H9 (cell line): Measurements from ENCODE around the gene THRB. TPM values are rescaled to one million over a fixed set of nuclear protein-coding genes. Genes with fewer than 3 reads are reported as not detected.

ENCODE experiments used
- DNase-seq: peaks from one replicate; pipeline ENCODE4 v3.0.0-alpha.2; 2017
- H2AFZ ChIP-seq: one replicate; pipeline ENCODE4 v1.6.1; 2013; ENCODE audit warnings: mild to moderate bottlenecking, low read length, control low read depth, moderate library complexity
- H2AK5ac ChIP-seq: 2 replicates; pipeline ENCODE4 v1.6.1; 2013; ENCODE audit warnings: low read length, control low read depth, mixed read lengths; ENCODE audit not compliant: insufficient read length
- H2BK120ac ChIP-seq: one replicate; pipeline ENCODE4 v1.6.1; 2013; ENCODE audit warnings: low read depth, mild to moderate bottlenecking, low read length, control low read depth, inconsistent platforms; ENCODE audit not compliant: poor library complexity, severe bottlenecking
- H2BK12ac ChIP-seq: 2 replicates; pipeline ENCODE4 v1.6.1; 2013; ENCODE audit warnings: low read length, control low read depth, mixed read lengths, low read depth; ENCODE audit not compliant: insufficient read length
- H2BK15ac ChIP-seq: 2 replicates; pipeline ENCODE4 v1.6.1; 2013; ENCODE audit warnings: low read depth, low read length, control low read depth
- H2BK20ac ChIP-seq: one replicate; pipeline ENCODE4 v1.6.1; 2013; ENCODE audit warnings: low read depth, mild to moderate bottlenecking, low read length, control low read depth, inconsistent platforms; ENCODE audit not compliant: poor library complexity, severe bottlenecking
- H2BK5ac ChIP-seq: 2 replicates; pipeline ENCODE4 v1.6.1; 2013; ENCODE audit warnings: low read length, control low read depth, mixed read lengths; ENCODE audit not compliant: insufficient read length
- H3K14ac ChIP-seq: 2 replicates; pipeline ENCODE4 v1.6.1; 2013; ENCODE audit warnings: low read length, control low read depth; ENCODE audit not compliant: insufficient read depth
- H3K18ac ChIP-seq: 2 replicates; pipeline ENCODE4 v1.6.1; 2013; ENCODE audit warnings: low read depth, mild to moderate bottlenecking, mixed read lengths, low read length, control low read depth; ENCODE audit not compliant: insufficient read length
- H3K23ac ChIP-seq: 2 replicates; pipeline ENCODE4 v1.6.1; 2013; ENCODE audit warnings: low read length, control low read depth, mixed read lengths, low read depth; ENCODE audit not compliant: insufficient read length
- H3K23me2 ChIP-seq: 2 replicates; pipeline ENCODE4 v1.6.1; 2013; ENCODE audit warnings: low read depth, mild to moderate bottlenecking, mixed read lengths, low read length, control low read depth; ENCODE audit not compliant: insufficient read length, poor library complexity, severe bottlenecking
- H3K27ac ChIP-seq: 2 replicates; pipeline ENCODE4 v1.5.1; 2013; ENCODE audit warnings: low read length, control low read depth, mixed read lengths, low read depth; ENCODE audit not compliant: insufficient read length
- H3K27me3 ChIP-seq: 2 replicates; pipeline ENCODE4 v1.6.1; 2013; ENCODE audit warnings: low read length, control low read depth, inconsistent platforms; ENCODE audit not compliant: insufficient read depth
- H3K4ac ChIP-seq: 2 replicates; pipeline ENCODE4 v1.6.1; 2013; ENCODE audit warnings: low read depth, mild to moderate bottlenecking, control low read depth, inconsistent platforms, low read length, moderate library complexity
- H3K4me1 ChIP-seq: 2 replicates; pipeline ENCODE4 v1.6.1; 2013; ENCODE audit warnings: low read length, control low read depth, inconsistent platforms; ENCODE audit not compliant: insufficient read depth
- H3K4me2 ChIP-seq: 2 replicates; pipeline ENCODE4 v1.6.1; 2013; ENCODE audit warnings: low read length, control low read depth, mixed read lengths; ENCODE audit not compliant: insufficient read length, insufficient read depth
- H3K56ac ChIP-seq: 2 replicates; pipeline ENCODE4 v1.6.1; 2013; ENCODE audit warnings: low read depth, mild to moderate bottlenecking, mixed read lengths, low read length, control low read depth; ENCODE audit not compliant: insufficient read length
- H3K79me1 ChIP-seq: 2 replicates; pipeline ENCODE4 v1.6.1; 2013; ENCODE audit warnings: low read depth, mild to moderate bottlenecking, moderate library complexity, low read length, control low read depth, inconsistent platforms; ENCODE audit not compliant: insufficient read depth, poor library complexity, severe bottlenecking
- H3K79me2 ChIP-seq: 2 replicates; pipeline ENCODE4 v1.6.1; 2013; ENCODE audit warnings: low read length, control low read depth, inconsistent platforms; ENCODE audit not compliant: insufficient read depth
- H3K9ac ChIP-seq: 2 replicates; pipeline ENCODE4 v1.6.1; 2013; ENCODE audit warnings: low read length, control low read depth, mixed read lengths; ENCODE audit not compliant: insufficient read length; ENCODE audit errors: extremely low read depth
- H3K9me3 ChIP-seq: one replicate; pipeline ENCODE4 v1.6.1; 2013; ENCODE audit warnings: low read depth, low read length, inconsistent platforms; ENCODE audit not compliant: control insufficient read depth
- H3T11ph ChIP-seq: one replicate; pipeline ENCODE4 v1.6.1; 2013; ENCODE audit warnings: mild to moderate bottlenecking, low read length, control low read depth, inconsistent platforms
- H4K20me1 ChIP-seq: one replicate; pipeline ENCODE4 v1.6.1; 2013; ENCODE audit not compliant: control insufficient read depth, insufficient read length, insufficient read depth
- H4K5ac ChIP-seq: 2 replicates; pipeline ENCODE4 v1.6.1; 2013; ENCODE audit warnings: low read depth, mild to moderate bottlenecking, mixed read lengths, low read length, control low read depth; ENCODE audit not compliant: insufficient read length
- H4K8ac ChIP-seq: replicated peaks from 2 replicates; pipeline ENCODE4 v1.6.1; 2013; ENCODE audit warnings: low read length, control low read depth, mixed read lengths, low read depth; ENCODE audit not compliant: insufficient read length
- H4K91ac ChIP-seq: 2 replicates; pipeline ENCODE4 v1.6.1; 2013; ENCODE audit warnings: low read depth, mild to moderate bottlenecking, moderate library complexity, mixed read lengths, low read length, control low read depth; ENCODE audit not compliant: insufficient read length
- H3K27ac Mint-ChIP-seq, 3 experiments: 2 replicates in 2 of 3; 3 replicates in 1 of 3; pipeline ENCODE4 v1.8.0; 2020 to 2021; ENCODE audit warnings: mixed read lengths in 3 of 3, mild to moderate bottlenecking in 1 of 3, moderate library complexity in 1 of 3
- H3K27me3 Mint-ChIP-seq: 2 replicates; pipeline ENCODE4 v1.8.0; 2021; ENCODE audit warnings: low read depth, mild to moderate bottlenecking, moderate library complexity, mixed read lengths
- H3K36me3 Mint-ChIP-seq, 3 experiments: 2 replicates in 2 of 3; 3 replicates in 1 of 3; pipeline ENCODE4 v1.8.0; 2020 to 2021; ENCODE audit warnings: low read depth in 3 of 3, mixed read lengths in 3 of 3; ENCODE audit not compliant: insufficient read depth in 1 of 3
- H3K4me1 Mint-ChIP-seq, 2 experiments: 2 replicates each; pipeline ENCODE4 v1.8.0; 2020; ENCODE audit warnings: mixed read lengths in 2 of 2
- H3K4me3 Mint-ChIP-seq, 2 experiments: 2 replicates in 1 of 2; 3 replicates in 1 of 2; pipeline ENCODE4 v1.8.0; 2020 to 2021; ENCODE audit warnings: mild to moderate bottlenecking in 2 of 2, mixed read lengths in 2 of 2, moderate library complexity in 1 of 2
- H3K9me3 Mint-ChIP-seq, 2 experiments: 2 replicates in 1 of 2; 3 replicates in 1 of 2; pipeline ENCODE4 v1.8.0; 2020; ENCODE audit warnings: mild to moderate bottlenecking in 2 of 2, mixed read lengths in 2 of 2, moderate library complexity in 1 of 2
- WGBS: extraction: QIAGEN DNeasy Blood & Tissue Kit; methylation state at CpG from one replicate; pipeline ENCODE4 v1.1.7; 2013; ENCODE audit warnings: missing lambda C conversion rate, low lambda C conversion rate, mixed read lengths; ENCODE audit not compliant: insufficient read length; ENCODE audit errors: extremely low coverage; 5-methylcytosine and 5-hydroxymethylcytosine counted together
- total RNA-seq: library from RNA; stranded (reverse); gene quantifications from 2 replicates; pipeline ENCODE4 v1.2.1, GENCODE V29; 2021
- TF ChIP-seq, protein P1 (sequence below): fragments of 200-600 bp; sonication (generic); conservative IDR thresholded peaks from 3 replicates; pipeline ENCODE4 v1.8.0; 2021; ENCODE audit warnings: antibody characterized with exemption, mild to moderate bottlenecking

Gene THRB
- total RNA-seq, 1 experiment from 2014 or later = 8.6 TPM

DNA sequence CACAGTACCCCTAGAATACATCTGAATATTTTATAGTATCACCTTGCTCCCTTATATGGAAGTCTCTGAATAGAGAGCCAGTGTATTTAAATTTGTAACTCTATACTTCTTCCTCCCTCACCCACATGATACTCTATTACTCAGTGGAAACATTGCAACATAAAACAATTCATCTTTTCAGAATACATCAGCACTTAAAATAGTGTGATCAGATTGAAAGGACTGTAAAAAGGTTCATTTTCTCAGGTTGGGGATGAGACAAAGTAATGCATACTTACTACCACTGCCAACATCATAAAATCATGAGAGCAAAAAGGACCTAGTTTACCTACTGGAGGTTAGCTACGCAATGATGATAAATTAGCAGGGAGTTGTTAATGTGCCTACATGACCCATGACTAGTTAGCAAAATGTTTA is 13.8 kb upstream of the THRB start:
- Histone ChIP-seq H3K23me2 (no peaks in the 10 kb centered on the region), H3K79me2 (no peaks in the 10 kb centered on the region), H3K9me3 (no peaks in the 10 kb centered on the region), H2BK15ac (no peak overlapping the region), H4K5ac (no peak overlapping the region), H3K9ac (no peak overlapping the region), H3K14ac (no peak overlapping the region), H4K91ac (no peak overlapping the region), H3K79me1 (no peaks in the 10 kb centered on the region), H2BK5ac (no peak overlapping the region), H2AK5ac (no peak overlapping the region), H2BK12ac (no peak overlapping the region), H3K56ac (no peak overlapping the region), H2BK120ac (no peak overlapping the region), H3K4me2 (no peak overlapping the region), H4K8ac (no peak overlapping the region), H3K4ac (no peak overlapping the region), H3T11ph (no peak overlapping the region), H3K18ac (no peak overlapping the region), H3K27me3 (no peaks in the 10 kb centered on the region), H3K4me1 (0 out of 2 replicates have a peak, but pooled peaks cover 3% of the 10 kb centered on the region), H2AFZ (no peak overlapping the region), H3K23ac (no peak overlapping the region), H4K20me1 (no peaks in the 10 kb centered on the region), H2BK20ac (no peak overlapping the region), H3K27ac (no peak overlapping the region)
- DNase-seq = no peak
- Mint-ChIP-seq H3K27ac (no peak overlapping the region), H3K36me3 (no peaks in the 10 kb centered on the region), H3K27me3 (no peaks in the 10 kb centered on the region), H3K9me3 (no peaks in the 10 kb centered on the region; a peak in 1 of 5 replicates), H3K4me1 (peaks cover 12 to 18% of the 10 kb centered on the region in 2 experiments), H3K4me3 (no peak overlapping the region)
- TF ChIP-seq, protein P1, sequence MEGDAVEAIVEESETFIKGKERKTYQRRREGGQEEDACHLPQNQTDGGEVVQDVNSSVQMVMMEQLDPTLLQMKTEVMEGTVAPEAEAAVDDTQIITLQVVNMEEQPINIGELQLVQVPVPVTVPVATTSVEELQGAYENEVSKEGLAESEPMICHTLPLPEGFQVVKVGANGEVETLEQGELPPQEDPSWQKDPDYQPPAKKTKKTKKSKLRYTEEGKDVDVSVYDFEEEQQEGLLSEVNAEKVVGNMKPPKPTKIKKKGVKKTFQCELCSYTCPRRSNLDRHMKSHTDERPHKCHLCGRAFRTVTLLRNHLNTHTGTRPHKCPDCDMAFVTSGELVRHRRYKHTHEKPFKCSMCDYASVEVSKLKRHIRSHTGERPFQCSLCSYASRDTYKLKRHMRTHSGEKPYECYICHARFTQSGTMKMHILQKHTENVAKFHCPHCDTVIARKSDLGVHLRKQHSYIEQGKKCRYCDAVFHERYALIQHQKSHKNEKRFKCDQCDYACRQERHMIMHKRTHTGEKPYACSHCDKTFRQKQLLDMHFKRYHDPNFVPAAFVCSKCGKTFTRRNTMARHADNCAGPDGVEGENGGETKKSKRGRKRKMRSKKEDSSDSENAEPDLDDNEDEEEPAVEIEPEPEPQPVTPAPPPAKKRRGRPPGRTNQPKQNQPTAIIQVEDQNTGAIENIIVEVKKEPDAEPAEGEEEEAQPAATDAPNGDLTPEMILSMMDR = no peak
- WGBS = no CpG with 5 or more reads among the region's 1 CpG
